Keratinocyte (primary cell): ENCODE measurements around the gene ZSCAN18. TPM values are rescaled to one million over a fixed set of nuclear protein-coding genes. Genes with fewer than 3 reads are reported as not detected.

Experiments used
- DNase-seq: peaks from one replicate; pipeline ENCODE4 v3.0.0-alpha.2; 2011; ENCODE audit warnings: low read depth, missing footprints, low spot score
- FAIRE-seq: peaks from 2 replicates; lab custom pipeline; 2011; peaks lifted over from hg19 to GRCh38; lab: Jason Lieb, UNC
- H2AFZ ChIP-seq: 2 replicates; pipeline ENCODE4 v1.6.0; 2012; ENCODE audit warnings: low read length, control low read depth, inconsistent platforms; ENCODE audit not compliant: control insufficient read depth
- H3K27ac ChIP-seq: 2 replicates; pipeline ENCODE4 v1.5.1; 2011; ENCODE audit warnings: low read length; ENCODE audit not compliant: control insufficient read depth, insufficient read depth
- H3K27me3 ChIP-seq: 3 replicates; pipeline ENCODE4 v1.6.0; 2011; ENCODE audit warnings: low read length; ENCODE audit not compliant: control insufficient read depth, insufficient read depth; ENCODE audit errors: extremely low read depth
- H3K36me3 ChIP-seq, 2 experiments: 2 replicates in 1 of 2; 3 replicates in 1 of 2; pipeline ENCODE4 v1.5.1; 2011; ENCODE audit warnings: low read length in 2 of 2, mild to moderate bottlenecking in 1 of 2; ENCODE audit not compliant: control insufficient read depth in 2 of 2, insufficient read depth in 2 of 2; ENCODE audit errors: extremely low read depth in 1 of 2
- H3K4me1 ChIP-seq: 3 replicates; pipeline ENCODE4 v1.5.1; 2011; ENCODE audit warnings: low read length; ENCODE audit not compliant: control insufficient read depth, insufficient read depth; ENCODE audit errors: extremely low read depth
- H3K4me2 ChIP-seq: 3 replicates; pipeline ENCODE4 v1.6.0; 2011; ENCODE audit warnings: low read depth, low read length; ENCODE audit not compliant: control insufficient read depth, insufficient read depth; ENCODE audit errors: extremely low read depth
- H3K4me3 ChIP-seq, 3 experiments: fragments of 200-600 bp in 1 of 3; sonication (generic) in 1 of 3; 2 replicates in 2 of 3; 3 replicates in 1 of 3; pipeline ENCODE4 v1.5.1; 2011 to 2016; ENCODE audit warnings: low read length in 3 of 3, mild to moderate bottlenecking in 3 of 3, control low read depth in 2 of 3, inconsistent platforms in 1 of 3, low read depth in 1 of 3, mixed read lengths in 1 of 3, mixed run types in 1 of 3, moderate library complexity in 1 of 3; ENCODE audit not compliant: control insufficient read depth in 2 of 3, insufficient read depth in 2 of 3; ENCODE audit errors: extremely low read depth in 1 of 3
- H3K79me2 ChIP-seq: 2 replicates; pipeline ENCODE4 v1.6.0; 2012; ENCODE audit warnings: low read length; ENCODE audit not compliant: control insufficient read depth, insufficient read depth
- H3K9ac ChIP-seq: 3 replicates; pipeline ENCODE4 v1.6.0; 2011; ENCODE audit warnings: low read length; ENCODE audit not compliant: control insufficient read depth, insufficient read depth; ENCODE audit errors: extremely low read depth
- H3K9me1 ChIP-seq: 3 replicates; pipeline ENCODE4 v1.6.0; 2011; ENCODE audit warnings: low read length; ENCODE audit not compliant: control insufficient read depth, insufficient read depth; ENCODE audit errors: extremely low read depth
- H3K9me3 ChIP-seq: 2 replicates; pipeline ENCODE4 v1.5.1; 2012; ENCODE audit warnings: low read depth, low read length; ENCODE audit not compliant: control insufficient read depth
- H4K20me1 ChIP-seq: 3 replicates; pipeline ENCODE4 v1.6.0; 2011; ENCODE audit warnings: low read length; ENCODE audit not compliant: control insufficient read depth, insufficient read depth; ENCODE audit errors: extremely low read depth
- CTCF ChIP-seq, 3 experiments: IDR thresholded peaks in 1 of 3; conservative IDR thresholded peaks in 1 of 3; optimal IDR thresholded peaks in 1 of 3; 2 replicates in 2 of 3; 3 replicates in 1 of 3; pipeline versions ENCODE3 to v1.5.1; 2011; ENCODE audit warnings: low read length in 3 of 3, mild to moderate bottlenecking in 3 of 3, moderate library complexity in 2 of 3, control low read depth in 1 of 3, inconsistent platforms in 1 of 3; ENCODE audit not compliant: insufficient read depth in 2 of 3; ENCODE audit errors: extremely low read depth in 1 of 3
- EZH2 ChIP-seq: IDR thresholded peaks from one replicate; pipeline ENCODE4 v1.6.1; 2012; ENCODE audit warnings: inconsistent platforms, mild to moderate bottlenecking, low read length, moderate library complexity
- dilution Hi-C: fragments of 300-500 bp; cut with MboI; formaldehyde crosslinking; loops from one replicate; pipeline ENCODE4 v1.7.0; 2020; ENCODE audit warnings: low sequenced_read_pairs; ENCODE audit not compliant: extremely low pct_ligation_motif_present
- polyA plus RNA-seq, 5 experiments: library from polyadenylated mRNA; depleted of rRNA in 3 of 5; stranded (reverse) in 3 of 5; stranded (forward) in 1 of 5; unstranded in 1 of 5; fragments of >200 nt; gene quantifications; 1 replicate in 1 of 5; 2 replicates in 3 of 5; 3 replicates in 1 of 5; pipeline versions ENCODE4 v1.2.1 to v1.2.3, GENCODE V29; 2011 to 2012; ENCODE audit warnings: missing spikeins in 2 of 5, low read depth in 1 of 5, low replicate concordance in 1 of 5

ZSCAN18 gene
- polyA plus RNA-seq, 1 donor (not counting 4 experiments of a cell fraction or from before 2014, with no cell fraction given): 16.1 TPM

- DNase-seq (no peak), FAIRE-seq (no peak)
- no peaks in the 10 kb centered on the region for H3K27me3 ChIP-seq
- H3K36me3 ChIP-seq: no peaks in the 10 kb centered on the region
- no peak overlapping the region for H3K9ac ChIP-seq
- H3K4me3 ChIP-seq: no peak overlapping the region
- TF ChIP-seq CTCF (optimal IDR thresholded peaks at IDR 0.05 in 1 of 3, IDR thresholded peaks at IDR 0.05 in 1 of 3, conservative IDR thresholded peaks at IDR 0.05 in 1 of 3; ENCODE audit: extremely low read depth in 1 of 3, insufficient read depth in 2 of 3, low read length in 3 of 3) (no peak), EZH2 (no peak)
- no peaks in the 10 kb centered on the region for H3K9me1 ChIP-seq
- no peak overlapping the region for H3K4me2 ChIP-seq
- H3K9me3 ChIP-seq: peaks cover 29% of the 10 kb centered on the region
- H3K79me2 ChIP-seq: no peaks in the 10 kb centered on the region
- no peak overlapping the region for H2AFZ ChIP-seq
- no peaks in the 10 kb centered on the region for H3K4me1 ChIP-seq
- H4K20me1 ChIP-seq: no peaks in the 10 kb centered on the region
- dilution Hi-C loops: no loop called here
- no peak overlapping the region for H3K27ac ChIP-seq
These were observed 20.0 kb upstream of the ZSCAN18 start for GRCh38 chr19:58117841-58118575.

GRCh38 chr19:58108546-58108817 lies 10.5 kb upstream of the ZSCAN18 start:
- dilution Hi-C loops: no loop called here
- peaks cover 23% of the 10 kb centered on the region for H3K9me3 ChIP-seq
- no peak for DNase-seq
- TF ChIP-seq EZH2: no peak
- TF ChIP-seq CTCF (optimal IDR thresholded peaks at IDR 0.05 in 1 of 3, IDR thresholded peaks at IDR 0.05 in 1 of 3, conservative IDR thresholded peaks at IDR 0.05 in 1 of 3; ENCODE audit: extremely low read depth in 1 of 3, insufficient read depth in 2 of 3, low read length in 3 of 3): no peak
- no peaks in the 10 kb centered on the region for H3K36me3 ChIP-seq
- no peaks in the 10 kb centered on the region for H3K27me3 ChIP-seq
- H3K9ac ChIP-seq: no peak overlapping the region
- H3K27ac ChIP-seq: no peak overlapping the region
- no peak overlapping the region for H3K4me2 ChIP-seq
- no peaks in the 10 kb centered on the region for H3K79me2 ChIP-seq
- H3K4me3 ChIP-seq: no peak overlapping the region
- H3K9me1 ChIP-seq: no peaks in the 10 kb centered on the region
- no peak overlapping the region for H2AFZ ChIP-seq
- no peaks in the 10 kb centered on the region for H3K4me1 ChIP-seq
- no peaks in the 10 kb centered on the region for H4K20me1 ChIP-seq
- FAIRE-seq: no peak
